Measurements from ENCODE around the gene ASIC2. TPM values are rescaled to one million over a fixed set of nuclear protein-coding genes. Genes with fewer than 3 reads are reported as not detected.

The ASIC2 gene
- total and polyA plus RNA-seq, 12 donors = not detected

GRCh38 chr17:33196883-33197282 is 96.2 kb downstream of the ASIC2 start:
- 63 to 78% methylated on average over 2 of the region's 2 CpGs for WGBS, 2 donors
- H3K9me3 ChIP-seq = no peaks in the 10 kb centered on the region
- H3K27ac ChIP-seq = no peak overlapping the region
- no peak for ATAC-seq
- TF ChIP-seq CTCF (IDR thresholded peaks at IDR 0.05) = no peak
- DNase-seq = no peak
- H3K4me3 ChIP-seq = no peak overlapping the region
- peaks cover 0 to 63% (median 25%) of the 10 kb centered on the region in 7 donors for H3K27me3 ChIP-seq
- intact Hi-C loops (cut with DNase I) = loop anchor here in 1 of 10 donors (10.0 kb wide), 1 partner anchor 358 kb away; no protein-coding TSS in a partner anchor
- no peaks in the 10 kb centered on the region for H3K4me1 ChIP-seq
- no peaks in the 10 kb centered on the region for H3K36me3 ChIP-seq

- H3K27me3 ChIP-seq = peaks cover 0 to 74% (median 48%) of the 10 kb centered on the region in 7 donors
- TF ChIP-seq CTCF (IDR thresholded peaks at IDR 0.05) = no peak
- intact Hi-C loops (cut with DNase I) = loop anchor here in 1 of 10 donors (10.0 kb wide), 1 partner anchor 362 kb away; no protein-coding TSS in a partner anchor
- H3K27ac ChIP-seq = no peak overlapping the region
- no peaks in the 10 kb centered on the region for H3K9me3 ChIP-seq
- no peaks in the 10 kb centered on the region for H3K36me3 ChIP-seq
- 40 to 56% methylated on average over 9 of the region's 9 CpGs for WGBS, 2 donors
- no peak for ATAC-seq
- H3K4me3 ChIP-seq = no peak overlapping the region
- DNase-seq = no peak
- H3K4me1 ChIP-seq = no peaks in the 10 kb centered on the region
These were observed 99.9 kb downstream of the ASIC2 start for GRCh38 chr17:33192951-33193911.

GRCh38 chr17:33183487-33184026 is 109.5 kb downstream of the ASIC2 start:
- H3K27ac ChIP-seq = no peak overlapping the region
- no peaks in the 10 kb centered on the region for H3K9me3 ChIP-seq
- intact Hi-C loops (cut with DNase I) = no loop called here
- H3K4me1 ChIP-seq = no peaks in the 10 kb centered on the region
- H3K4me3 ChIP-seq = no peak overlapping the region
- 74 to 77% methylated on average over 4 of the region's 4 CpGs for WGBS, 2 donors
- peaks cover 0 to 77% (median 47%) of the 10 kb centered on the region in 7 donors for H3K27me3 ChIP-seq
- no peak for ATAC-seq
- TF ChIP-seq CTCF (IDR thresholded peaks at IDR 0.05) = no peak
- no peak for DNase-seq
- H3K36me3 ChIP-seq = no peaks in the 10 kb centered on the region

GRCh38 chr17:33179151-33179550 is 113.9 kb downstream of the ASIC2 start:
- 51 to 54% methylated on average over 4 of the region's 4 CpGs for WGBS, 2 donors
- no peak for DNase-seq
- H3K4me1 ChIP-seq = no peaks in the 10 kb centered on the region
- peaks cover 0 to 68% (median 29%) of the 10 kb centered on the region in 7 donors for H3K27me3 ChIP-seq
- H3K4me3 ChIP-seq = no peak overlapping the region
- no peaks in the 10 kb centered on the region for H3K9me3 ChIP-seq
- H3K27ac ChIP-seq = no peak overlapping the region
- no peaks in the 10 kb centered on the region for H3K36me3 ChIP-seq
- no peak for ATAC-seq
- TF ChIP-seq CTCF (IDR thresholded peaks at IDR 0.05) = no peak
- intact Hi-C loops (cut with DNase I) = loop anchor here in 1 of 10 donors (10.0 kb wide), 1 partner anchor 54 kb away; no protein-coding TSS in a partner anchor
